HEK293 (cell line): Measurements from ENCODE around the gene SYNPO.

Experiments
- CTCF ChIA-PET: fragments of 350-600 bp; formaldehyde crosslinking; extraction: SDS; loops from one replicate; lab custom pipeline; 2021; ENCODE audit warnings: antibody characterized with exemption; lab: Yijun Ruan, JAX
- POLR2A ChIA-PET: fragments of 300-600 bp; formaldehyde crosslinking; extraction: SDS; loops from one replicate; lab custom pipeline; 2020; ENCODE audit warnings: antibody characterized with exemption, inconsistent platforms; lab: Yijun Ruan, JAX
- H3K27ac ChIP-seq: fragments of 200-500 bp; sonication (Bioruptor generic); 2 replicates; pipeline ENCODE4 v1.5.1; 2014; ENCODE audit warnings: low read depth, low read length, control low read depth, inconsistent platforms; ENCODE audit errors: extremely low read depth
- H3K36me3 ChIP-seq, 2 experiments: fragments of 200-500 bp in 1 of 2; sonication (Bioruptor generic) in 1 of 2; 1 replicate in 1 of 2; 2 replicates in 1 of 2; pipeline ENCODE4 v1.5.1; 2014 to 2017; ENCODE audit warnings: inconsistent platforms in 2 of 2, low read length in 2 of 2; ENCODE audit not compliant: control insufficient read depth in 2 of 2, insufficient read depth in 1 of 2
- H3K4me1 ChIP-seq: fragments of 200-500 bp; sonication (Bioruptor generic); 2 replicates; pipeline ENCODE4 v1.5.1; 2014; ENCODE audit warnings: mild to moderate bottlenecking, low read length, inconsistent platforms; ENCODE audit not compliant: control insufficient read depth, insufficient read depth
- H3K4me3 ChIP-seq: 2 replicates; pipeline ENCODE4 v1.5.1; 2011; ENCODE audit warnings: low read depth, mild to moderate bottlenecking, control low read depth, low read length, moderate library complexity
- H3K9me3 ChIP-seq: fragments of 200-500 bp; sonication (Bioruptor generic); 2 replicates; pipeline ENCODE4 v1.5.1; 2014; ENCODE audit warnings: low read depth, low read length, inconsistent platforms; ENCODE audit not compliant: control insufficient read depth, insufficient read depth
- FEZF1 ChIP-seq: fragments of 450-650 bp; formaldehyde crosslinking; IDR thresholded peaks from 2 replicates; pipeline ENCODE4 v1.5.1; 2016; ENCODE audit warnings: missing biosample characterization, missing genetic modification characterization
- PATZ1 ChIP-seq: fragments of 450-650 bp; formaldehyde crosslinking; IDR thresholded peaks from 2 replicates; pipeline ENCODE4 v1.5.1; 2016; ENCODE audit warnings: missing biosample characterization, missing genetic modification characterization
- REPIN1 ChIP-seq: fragments of 450-650 bp; formaldehyde crosslinking; IDR thresholded peaks from 2 replicates; pipeline ENCODE4 v1.5.1; 2017; ENCODE audit warnings: missing biosample characterization, missing genetic modification characterization, low read depth
- ZBTB11 ChIP-seq: fragments of 450-650 bp; formaldehyde crosslinking; conservative IDR thresholded peaks from 2 replicates; pipeline ENCODE4 v1.5.1; 2016; ENCODE audit warnings: low read depth, missing biosample characterization, missing genetic modification characterization
- ZBTB17 ChIP-seq: fragments of 450-650 bp; formaldehyde crosslinking; IDR thresholded peaks from 2 replicates; pipeline ENCODE4 v1.5.1; 2016; ENCODE audit warnings: missing biosample characterization, missing genetic modification characterization
- ZBTB21 ChIP-seq: fragments of 450-650 bp; formaldehyde crosslinking; IDR thresholded peaks from 2 replicates; pipeline ENCODE4 v1.5.1; 2017; ENCODE audit warnings: missing biosample characterization, missing genetic modification characterization
- ZNF132 ChIP-seq: fragments of 450-650 bp; formaldehyde crosslinking; IDR thresholded peaks from 2 replicates; pipeline ENCODE4 v1.5.1; 2017; ENCODE audit warnings: missing biosample characterization, missing genetic modification characterization, borderline replicate concordance
- ZNF391 ChIP-seq: fragments of 450-650 bp; formaldehyde crosslinking; IDR thresholded peaks from 2 replicates; pipeline ENCODE4 v1.5.1; 2016; ENCODE audit warnings: low read depth, missing biosample characterization, missing genetic modification characterization, borderline replicate concordance

Gene SYNPO

GRCh38 chr5:150703762-150704161, 63.3 kb downstream of the SYNPO start:
- peaks cover 3% of the 10 kb centered on the region for H3K4me1 ChIP-seq
- CTCF ChIA-PET: interaction anchor here (0.9 to 1.2 kb wide), 2 partner anchors 142 to 144 kb away, joined by 3 to 5 read pairs; no protein-coding TSS in a partner anchor
- no peaks in the 10 kb centered on the region for H3K9me3 ChIP-seq
- peaks cover 4 to 19% of the 10 kb centered on the region in 2 experiments; a peak in 2 of 3 replicates for H3K36me3 ChIP-seq
- no peak overlapping the region for H3K27ac ChIP-seq
- POLR2A ChIA-PET: no interaction called here
- no peak overlapping the region for H3K4me3 ChIP-seq
- TF ChIP-seq ZNF132 (tag by site-specific recombination) (no peak), ZBTB21 (peak; percentile 18; the same call in 1 of the 2 replicates)
- TF ChIP-seq, all 188 proteins: peak for 1

GRCh38 chr5:150706776-150707390, 66.4 kb downstream of the SYNPO start:
- Histone ChIP-seq H3K36me3 (peaks cover 18 to 42% of the 10 kb centered on the region in 2 experiments), H3K4me1 (peaks cover 4% of the 10 kb centered on the region; the same call in 1 of the 2 replicates), H3K4me3 (no peak overlapping the region), H3K9me3 (no peaks in the 10 kb centered on the region), H3K27ac (no peak overlapping the region)
- ChIA-PET CTCF (interaction anchor here (0.6 to 1.0 kb wide), 2 partner anchors 9 to 66 kb away, joined by 3 read pairs; no protein-coding TSS in a partner anchor), POLR2A (no interaction called here)
- TF ChIP-seq PATZ1 (tag by site-specific recombination) (no peak), ZNF391 (tag by site-specific recombination) (no peak), REPIN1 (tag by site-specific recombination) (no peak), ZBTB17 (tag by site-specific recombination) (no peak), ZBTB11 (tag by site-specific recombination) (no peak), FEZF1 (no peak)
